ENCODE data around the gene NOTCH1.

- TF ChIP-seq CTCF (conservative IDR thresholded peaks at IDR 0.05; ENCODE audit: low read length) (no peak), EZH2phosphoT487 (IDR thresholded peaks at IDR 0.05; ENCODE audit: borderline replicate concordance, low read depth, low read length) (no peak)
These were observed 26.4 kb downstream of the NOTCH1 start for GRCh38 chr9:136519263-136520052.
